HepG2 (cell line): ENCODE results near the gene FTSJ1. TPM values are rescaled to one million over a fixed set of nuclear protein-coding genes. Genes with fewer than 3 reads are reported as not detected.

Experiments used
- BORCS8-MEF2B ChIP-seq: sonication (generic); formaldehyde crosslinking; IDR thresholded peaks from 2 replicates; pipeline ENCODE4 v1.8.0; 2022; ENCODE audit warnings: mild to moderate bottlenecking, missing genetic modification reagents
- CEBPG ChIP-seq: IDR thresholded peaks from 2 replicates; pipeline ENCODE4 v1.6.1; 2016
- CHD2 ChIP-seq: IDR thresholded peaks from 2 replicates; pipeline ENCODE4 v1.6.1; 2011; ENCODE audit warnings: low read depth, low read length, improper control_type of control experiment
- FOSL1 ChIP-seq: sonication (generic); formaldehyde crosslinking; IDR thresholded peaks from 2 replicates; pipeline ENCODE4 v1.9.0; 2021; ENCODE audit warnings: missing genetic modification reagents, borderline replicate concordance
- FOXC1 ChIP-seq: sonication (generic); formaldehyde crosslinking; IDR thresholded peaks from 2 replicates; pipeline ENCODE4 v1.8.0; 2022; ENCODE audit warnings: mild to moderate bottlenecking, missing genetic modification reagents, borderline replicate concordance
- LCORL ChIP-seq, 2 experiments: fragments of 450-650 bp in 1 of 2; sonication (generic) in 1 of 2; formaldehyde crosslinking in 1 of 2; IDR thresholded peaks; 2 replicates each; pipeline versions ENCODE4 v1.5.0 to v1.6.1; 2017 to 2020; ENCODE audit warnings: antibody characterized with exemption in 1 of 2, missing genetic modification reagents in 1 of 2
- MLX ChIP-seq: IDR thresholded peaks from 2 replicates; pipeline ENCODE4 v1.6.1; 2016
- RXRA ChIP-seq: sonication (generic); formaldehyde crosslinking; IDR thresholded peaks from 2 replicates; pipeline ENCODE4 v1.5.1; 2020; ENCODE audit warnings: missing genetic modification reagents
- SOX13 ChIP-seq, 3 experiments: fragments of 450-650 bp in 1 of 3; sonication (generic) in 1 of 3; formaldehyde crosslinking in 1 of 3; IDR thresholded peaks in 2 of 3; conservative IDR thresholded peaks in 1 of 3; 2 replicates each; pipeline versions ENCODE4 v1.5.0 to v1.6.1; 2016 to 2020; ENCODE audit warnings: antibody characterized with exemption in 1 of 3, mild to moderate bottlenecking in 1 of 3, missing compliant biosample characterization in 1 of 3, missing genetic modification reagents in 1 of 3, moderate library complexity in 1 of 3
- TBX2 ChIP-seq: sonication (generic); formaldehyde crosslinking; IDR thresholded peaks from 2 replicates; pipeline ENCODE4 v1.5.0; 2020; ENCODE audit warnings: missing genetic modification reagents, mild to moderate bottlenecking, borderline replicate concordance
- ZMYM2 ChIP-seq: sonication (generic); formaldehyde crosslinking; IDR thresholded peaks from 2 replicates; pipeline ENCODE4 v1.8.0; 2022; ENCODE audit warnings: mild to moderate bottlenecking, missing genetic modification reagents
- ZNF230 ChIP-seq: sonication (generic); formaldehyde crosslinking; IDR thresholded peaks from 2 replicates; pipeline ENCODE4 v1.4.0; 2020; ENCODE audit warnings: mild to moderate bottlenecking, missing genetic modification reagents
- ZNF24 ChIP-seq: fragments of 450-650 bp; IDR thresholded peaks from 2 replicates; pipeline ENCODE4 v1.6.1; 2017; ENCODE audit warnings: antibody characterized with exemption, mild to moderate bottlenecking
- ZNF609 ChIP-seq: sonication (generic); formaldehyde crosslinking; IDR thresholded peaks from 2 replicates; pipeline ENCODE4 v1.4.0; 2020; ENCODE audit warnings: mild to moderate bottlenecking, missing genetic modification reagents, borderline replicate concordance
- ZSCAN31 ChIP-seq: sonication (generic); formaldehyde crosslinking; IDR thresholded peaks from 2 replicates; pipeline ENCODE4 v1.5.0; 2020; ENCODE audit warnings: low read depth, mild to moderate bottlenecking, missing genetic modification reagents
- polyA plus RNA-seq, 8 experiments: library from polyadenylated mRNA; depleted of rRNA in 3 of 8; stranded (reverse) in 7 of 8; unstranded in 1 of 8; fragments of >200 nt; fragmentation: Illumina TruSeq in 4 of 8; extraction: Trizol in 4 of 8; gene quantifications; 2 replicates each; pipeline versions ENCODE4 v1.2.1 to v1.2.3, GENCODE V29; 2011 to 2016; ENCODE audit warnings: low read depth in 4 of 8, missing spikeins in 1 of 8, mixed read lengths in 1 of 8; ENCODE audit not compliant: insufficient read depth in 1 of 8
- total RNA-seq, 5 experiments: library from RNA; depleted of rRNA; stranded (reverse); fragments of >200 nt; fragmentation: Illumina TruSeq; extraction: Trizol; gene quantifications; 2 replicates each; pipeline ENCODE4 v1.2.3, GENCODE V29; 2016; ENCODE audit warnings: low read depth in 1 of 5
- TF ChIP-seq, protein P1 (sequence below): sonication (generic); formaldehyde crosslinking; IDR thresholded peaks from 2 replicates; pipeline ENCODE4 v1.4.0; 2020; ENCODE audit warnings: missing genetic modification reagents, borderline replicate concordance
- TF ChIP-seq, protein P2 (sequence below): sonication (generic); formaldehyde crosslinking; IDR thresholded peaks from 2 replicates; pipeline ENCODE4 v1.4.0; 2020; ENCODE audit warnings: missing genetic modification reagents
- TF ChIP-seq, protein P3 (sequence below): fragments of 450-650 bp; IDR thresholded peaks from 2 replicates; pipeline ENCODE4 v1.6.1; 2017; ENCODE audit warnings: mild to moderate bottlenecking
- TF ChIP-seq, protein P4 (sequence below): sonication (generic); formaldehyde crosslinking; IDR thresholded peaks from 2 replicates; pipeline ENCODE4 v1.8.0; 2022; ENCODE audit warnings: missing genetic modification reagents, mild to moderate bottlenecking, borderline replicate concordance

Gene FTSJ1
- total and polyA plus RNA-seq, 2 of the 13 experiments (the other 11 are each of a cell fraction or from before 2014, with no cell fraction given) = 30.3 to 37.9 TPM

DNA sequence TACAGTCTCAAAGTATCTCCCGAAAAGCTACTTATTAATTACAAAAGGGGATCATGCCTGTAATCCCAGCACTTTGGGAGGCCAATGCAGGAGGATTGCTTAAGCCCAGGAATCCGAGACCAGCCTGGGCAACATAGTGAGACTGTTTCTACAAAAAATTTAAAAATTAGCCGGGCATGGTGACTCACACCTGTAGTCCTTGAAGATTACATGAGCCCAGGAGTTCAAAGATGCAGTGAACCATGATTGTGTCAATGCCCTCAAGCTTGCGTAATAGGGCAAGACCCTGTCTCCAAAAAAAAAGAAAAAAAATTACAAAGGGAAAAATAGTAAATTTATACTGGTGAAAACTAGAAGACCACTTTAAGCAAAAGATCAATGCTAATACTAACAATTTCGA lies 29.5 kb downstream of the FTSJ1 start (continued):
- TF ChIP-seq, protein P1, sequence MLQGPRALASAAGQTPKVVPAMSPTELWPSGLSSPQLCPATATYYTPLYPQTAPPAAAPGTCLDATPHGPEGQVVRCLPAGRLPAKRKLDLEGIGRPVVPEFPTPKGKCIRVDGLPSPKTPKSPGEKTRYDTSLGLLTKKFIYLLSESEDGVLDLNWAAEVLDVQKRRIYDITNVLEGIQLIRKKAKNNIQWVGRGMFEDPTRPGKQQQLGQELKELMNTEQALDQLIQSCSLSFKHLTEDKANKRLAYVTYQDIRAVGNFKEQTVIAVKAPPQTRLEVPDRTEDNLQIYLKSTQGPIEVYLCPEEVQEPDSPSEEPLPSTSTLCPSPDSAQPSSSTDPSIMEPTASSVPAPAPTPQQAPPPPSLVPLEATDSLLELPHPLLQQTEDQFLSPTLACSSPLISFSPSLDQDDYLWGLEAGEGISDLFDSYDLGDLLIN = no peak
- TF ChIP-seq MLX (CRISPR knock-in tag) = no peak
- no peak for TF ChIP-seq CHD2
- TF ChIP-seq ZNF24 = no peak
- 0 out of 2 replicates have a peak, but pooled peaks have one; percentile 46 for TF ChIP-seq ZMYM2 (CRISPR knock-in tag)
- TF ChIP-seq SOX13 (IDR thresholded peaks at IDR 0.05) = no peak
- TF ChIP-seq SOX13 (CRISPR knock-in tag; conservative IDR thresholded peaks at IDR 0.05 in 1 of 2, IDR thresholded peaks at IDR 0.05 in 1 of 2) = peak in 1 of 2 experiments; percentile 59; a peak in 1 of 4 replicates
- TF ChIP-seq ZSCAN31 (CRISPR knock-in tag) = no peak
- no peak for TF ChIP-seq LCORL (IDR thresholded peaks at IDR 0.05)
- TF ChIP-seq LCORL (CRISPR knock-in tag; IDR thresholded peaks at IDR 0.05) = peak; percentile 63; the same call in 1 of the 2 replicates
- no peak for TF ChIP-seq ZNF609 (CRISPR knock-in tag)
- TF ChIP-seq FOSL1 (CRISPR knock-in tag) = peak; percentile 61; the same call in 1 of the 2 replicates
- TF ChIP-seq RXRA (CRISPR knock-in tag) = peak; percentile 68; the same call in 1 of the 2 replicates
- TF ChIP-seq BORCS8-MEF2B = no peak
- TF ChIP-seq, protein P2, sequence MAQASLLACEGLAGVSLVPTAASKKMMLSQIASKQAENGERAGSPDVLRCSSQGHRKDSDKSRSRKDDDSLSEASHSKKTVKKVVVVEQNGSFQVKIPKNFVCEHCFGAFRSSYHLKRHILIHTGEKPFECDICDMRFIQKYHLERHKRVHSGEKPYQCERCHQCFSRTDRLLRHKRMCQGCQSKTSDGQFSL (CRISPR knock-in tag) = no peak
- TF ChIP-seq FOXC1 (CRISPR knock-in tag) = no peak
- TF ChIP-seq CEBPG (CRISPR knock-in tag) = peak; percentile 86
- no peak for TF ChIP-seq ZNF230 (CRISPR knock-in tag)
- TF ChIP-seq, protein P3, sequence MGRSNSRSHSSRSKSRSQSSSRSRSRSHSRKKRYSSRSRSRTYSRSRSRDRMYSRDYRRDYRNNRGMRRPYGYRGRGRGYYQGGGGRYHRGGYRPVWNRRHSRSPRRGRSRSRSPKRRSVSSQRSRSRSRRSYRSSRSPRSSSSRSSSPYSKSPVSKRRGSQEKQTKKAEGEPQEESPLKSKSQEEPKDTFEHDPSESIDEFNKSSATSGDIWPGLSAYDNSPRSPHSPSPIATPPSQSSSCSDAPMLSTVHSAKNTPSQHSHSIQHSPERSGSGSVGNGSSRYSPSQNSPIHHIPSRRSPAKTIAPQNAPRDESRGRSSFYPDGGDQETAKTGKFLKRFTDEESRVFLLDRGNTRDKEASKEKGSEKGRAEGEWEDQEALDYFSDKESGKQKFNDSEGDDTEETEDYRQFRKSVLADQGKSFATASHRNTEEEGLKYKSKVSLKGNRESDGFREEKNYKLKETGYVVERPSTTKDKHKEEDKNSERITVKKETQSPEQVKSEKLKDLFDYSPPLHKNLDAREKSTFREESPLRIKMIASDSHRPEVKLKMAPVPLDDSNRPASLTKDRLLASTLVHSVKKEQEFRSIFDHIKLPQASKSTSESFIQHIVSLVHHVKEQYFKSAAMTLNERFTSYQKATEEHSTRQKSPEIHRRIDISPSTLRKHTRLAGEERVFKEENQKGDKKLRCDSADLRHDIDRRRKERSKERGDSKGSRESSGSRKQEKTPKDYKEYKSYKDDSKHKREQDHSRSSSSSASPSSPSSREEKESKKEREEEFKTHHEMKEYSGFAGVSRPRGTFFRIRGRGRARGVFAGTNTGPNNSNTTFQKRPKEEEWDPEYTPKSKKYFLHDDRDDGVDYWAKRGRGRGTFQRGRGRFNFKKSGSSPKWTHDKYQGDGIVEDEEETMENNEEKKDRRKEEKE = no peak
- TF ChIP-seq TBX2 (CRISPR knock-in tag) = peak; percentile 28; the same call in 1 of the 2 replicates
- TF ChIP-seq, protein P4, sequence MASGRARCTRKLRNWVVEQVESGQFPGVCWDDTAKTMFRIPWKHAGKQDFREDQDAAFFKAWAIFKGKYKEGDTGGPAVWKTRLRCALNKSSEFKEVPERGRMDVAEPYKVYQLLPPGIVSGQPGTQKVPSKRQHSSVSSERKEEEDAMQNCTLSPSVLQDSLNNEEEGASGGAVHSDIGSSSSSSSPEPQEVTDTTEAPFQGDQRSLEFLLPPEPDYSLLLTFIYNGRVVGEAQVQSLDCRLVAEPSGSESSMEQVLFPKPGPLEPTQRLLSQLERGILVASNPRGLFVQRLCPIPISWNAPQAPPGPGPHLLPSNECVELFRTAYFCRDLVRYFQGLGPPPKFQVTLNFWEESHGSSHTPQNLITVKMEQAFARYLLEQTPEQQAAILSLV (CRISPR knock-in tag) = no peak
